ENCODE results near the gene PER3. TPM values are rescaled to one million over a fixed set of nuclear protein-coding genes. Genes with fewer than 3 reads are reported as not detected.
"Not testable (repeated sequence)": the region's sequence is repeated elsewhere in the genome, so short reads cannot be mapped to it uniquely, and the experiment has no call there.

Gene PER3
- polyA plus RNA-seq, 1 experiment: 13.5 TPM

DNA sequence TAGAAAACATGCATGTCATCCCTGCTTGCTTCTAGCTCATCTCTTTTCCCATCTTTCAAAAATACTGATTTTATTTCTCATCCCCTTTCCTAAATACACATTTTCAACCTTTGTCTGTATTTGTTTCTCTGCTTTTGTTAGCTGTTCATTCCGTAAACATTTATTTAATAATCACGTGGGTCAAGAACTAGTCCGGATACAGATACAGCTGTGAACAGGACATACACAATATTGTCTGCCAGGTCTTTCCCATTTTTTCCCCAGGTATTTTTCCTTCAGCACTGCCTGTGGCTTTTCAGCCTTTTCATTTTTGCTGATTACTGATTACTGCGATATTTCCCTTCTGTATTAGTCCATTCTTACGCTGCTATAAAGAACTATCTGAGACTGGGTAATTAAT lies 5.7 kb downstream of the PER3 start:
- TF ChIP-seq CTCF (IDR thresholded peaks at IDR 0.05; ENCODE audit: insufficient read depth, low read depth, low read length): no peak
- no peaks in the 10 kb centered on the region; the same call in 1 of the 2 replicates for H3K36me3 ChIP-seq (ENCODE audit: control insufficient read depth, insufficient read depth, low read length)
- ChIA-PET CTCF (no interaction called here), POLR2A (no interaction called here)
- H3K4me3 ChIP-seq (ENCODE audit: low read depth, low read length): no peak overlapping the region
- no peaks in the 10 kb centered on the region for H3K27me3 ChIP-seq (ENCODE audit: control insufficient read depth, insufficient read depth, low read length)
- DNase-seq (ENCODE audit: low read depth): no peak

- DNase-seq (ENCODE audit: low read depth); H3K4me3 ChIP-seq (ENCODE audit: low read depth, low read length); POLR2A ChIA-PET; CTCF ChIA-PET; H3K27me3 ChIP-seq (ENCODE audit: control insufficient read depth, insufficient read depth, low read length); H3K36me3 ChIP-seq (ENCODE audit: control insufficient read depth, insufficient read depth, low read length): not testable (repeated sequence)
Observed at GRCh38 chr1:7791027-7791426, 6.9 kb downstream of the PER3 start.

- DNase-seq (ENCODE audit: low read depth): no peak
- CTCF ChIA-PET: no interaction called here
- peaks cover 2% of the 10 kb centered on the region for H3K36me3 ChIP-seq (ENCODE audit: control insufficient read depth, insufficient read depth, low read length)
- POLR2A ChIA-PET: no interaction called here
- no peak for TF ChIP-seq CTCF (IDR thresholded peaks at IDR 0.05; ENCODE audit: insufficient read depth, low read depth, low read length)
- no peaks in the 10 kb centered on the region for H3K27me3 ChIP-seq (ENCODE audit: control insufficient read depth, insufficient read depth, low read length)
- no peak overlapping the region for H3K4me3 ChIP-seq (ENCODE audit: low read depth, low read length)
Observed at GRCh38 chr1:7795406-7795805, 11.3 kb downstream of the PER3 start.

DNA sequence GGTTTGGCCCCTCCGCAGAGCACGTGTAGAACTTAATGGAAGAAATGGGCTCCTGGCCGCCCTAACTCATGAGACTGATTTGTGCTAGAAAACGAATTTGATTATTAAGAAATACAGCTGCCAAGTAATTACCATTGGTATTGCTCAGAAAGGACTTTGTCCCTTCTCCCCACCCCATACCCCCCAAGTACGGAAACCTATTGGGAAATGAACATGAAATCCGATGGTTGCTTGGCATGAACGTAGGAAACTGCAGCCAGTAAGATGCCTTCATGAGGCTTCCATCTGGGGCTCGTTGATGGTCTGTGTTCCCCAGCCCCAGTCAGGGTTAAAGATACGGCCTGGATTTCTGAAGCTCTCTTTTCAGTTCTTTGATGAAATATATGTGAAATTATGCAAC lies 21.4 kb downstream of the PER3 start:
- ChIA-PET POLR2A (no interaction called here), CTCF (interaction anchor here (0.7 kb wide), 1 partner anchor 16 kb away, joined by 3 read pairs; no protein-coding TSS in a partner anchor)
- TF ChIP-seq CTCF (IDR thresholded peaks at IDR 0.05; ENCODE audit: insufficient read depth, low read depth, low read length): no peak
- H3K36me3 ChIP-seq (ENCODE audit: control insufficient read depth, insufficient read depth, low read length): peaks cover 2% of the 10 kb centered on the region; the same call in 1 of the 2 replicates
- H3K27me3 ChIP-seq (ENCODE audit: control insufficient read depth, insufficient read depth, low read length): no peaks in the 10 kb centered on the region
- DNase-seq (ENCODE audit: low read depth): no peak
- H3K4me3 ChIP-seq (ENCODE audit: low read depth, low read length): no peak overlapping the region

DNA sequence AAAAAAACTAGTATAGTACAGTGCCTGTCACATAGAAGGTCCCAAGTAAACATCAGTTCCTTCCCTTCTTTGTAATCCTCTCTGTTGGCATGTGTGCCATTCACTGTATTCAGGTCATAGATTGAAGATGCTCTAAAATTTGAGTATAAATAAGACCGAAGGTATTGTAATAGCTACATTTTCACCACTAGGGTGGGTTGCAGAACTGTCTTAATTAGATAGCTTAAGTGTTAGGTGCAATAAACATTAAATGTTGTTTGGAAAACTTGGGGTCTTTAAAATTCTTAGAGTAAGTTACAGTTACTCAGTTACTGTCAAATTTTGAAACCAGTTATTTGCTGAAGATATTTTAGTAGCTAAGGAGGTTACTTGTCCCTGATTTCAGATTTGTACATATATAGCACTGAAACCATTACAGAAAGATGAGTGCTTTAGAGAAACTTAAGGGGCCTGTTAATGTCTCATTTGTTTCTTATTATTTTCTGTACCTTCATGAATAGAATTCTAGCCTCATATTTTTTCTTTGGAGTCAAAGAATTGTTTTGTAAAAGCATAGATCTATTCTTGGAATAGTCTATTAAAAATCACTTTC lies 24.3 kb downstream of the PER3 start:
- ChIA-PET POLR2A (no interaction called here), CTCF (interaction anchor here (0.8 to 1.8 kb wide), 7 partner anchors 9 to 95 kb away, joined by 3 to 4 read pairs (median 3); no protein-coding TSS in a partner anchor)
- no peaks in the 10 kb centered on the region for H3K27me3 ChIP-seq (ENCODE audit: control insufficient read depth, insufficient read depth, low read length)
- H3K4me3 ChIP-seq (ENCODE audit: low read depth, low read length): no peak overlapping the region
- no peak for DNase-seq (ENCODE audit: low read depth)
- TF ChIP-seq CTCF (IDR thresholded peaks at IDR 0.05; ENCODE audit: insufficient read depth, low read depth, low read length): peak; percentile 44
- H3K36me3 ChIP-seq (ENCODE audit: control insufficient read depth, insufficient read depth, low read length): peaks cover 2% of the 10 kb centered on the region

DNA sequence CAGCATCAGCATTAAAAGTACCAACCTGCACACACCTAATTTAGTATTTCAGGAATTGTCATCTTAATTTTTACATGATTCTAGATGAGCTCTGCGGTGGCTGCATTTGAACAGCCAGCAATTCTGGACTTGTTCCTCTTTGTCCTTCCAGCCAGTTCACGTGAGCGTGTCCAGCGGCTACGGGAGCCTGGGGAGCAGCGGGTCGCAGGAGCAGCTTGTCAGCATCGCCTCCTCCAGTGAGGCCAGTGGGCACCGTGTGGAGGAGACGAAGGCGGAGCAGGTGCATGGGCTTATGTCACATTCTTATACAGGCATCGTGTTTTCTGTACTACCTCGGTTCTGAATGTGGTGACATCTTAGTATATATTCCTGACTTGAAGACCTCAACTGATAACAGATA lies 25.7 kb downstream of the PER3 start:
- ChIA-PET POLR2A (no interaction called here), CTCF (no interaction called here)
- no peaks in the 10 kb centered on the region; the same call in none of the 2 replicates for H3K36me3 ChIP-seq (ENCODE audit: control insufficient read depth, insufficient read depth, low read length)
- H3K4me3 ChIP-seq (ENCODE audit: low read depth, low read length): no peak overlapping the region
- no peak for DNase-seq (ENCODE audit: low read depth)
- no peak for TF ChIP-seq CTCF (IDR thresholded peaks at IDR 0.05; ENCODE audit: insufficient read depth, low read depth, low read length)
- H3K27me3 ChIP-seq (ENCODE audit: control insufficient read depth, insufficient read depth, low read length): no peaks in the 10 kb centered on the region

All from BJ (cell line).